MV-4-11 (cell line): Measurements from ENCODE around the gene GPR161.

Experiments
- DNase-seq: peaks from one replicate; lab custom pipeline; 2025; lab: John Stamatoyannopoulos, UW

GPR161 gene

GRCh38 chr1:168031198-168031597, 105.5 kb downstream of the GPR161 start:
- DNase-seq = no peak
